HG02884 (cell line): ENCODE measurements around the gene CTBP1.

Experiments
- ATAC-seq: cut with Tn5 transposase; IDR thresholded peaks from one replicate; pipeline ENCODE4 v1.9.1; 2021; ENCODE audit warnings: mild to moderate bottlenecking, moderate library complexity; ENCODE audit not compliant: unreplicated experiment

CTBP1 gene

GRCh38 chr4:1225272-1226143 lies 23.4 kb downstream of the CTBP1 start:
- no peak for ATAC-seq

DNA sequence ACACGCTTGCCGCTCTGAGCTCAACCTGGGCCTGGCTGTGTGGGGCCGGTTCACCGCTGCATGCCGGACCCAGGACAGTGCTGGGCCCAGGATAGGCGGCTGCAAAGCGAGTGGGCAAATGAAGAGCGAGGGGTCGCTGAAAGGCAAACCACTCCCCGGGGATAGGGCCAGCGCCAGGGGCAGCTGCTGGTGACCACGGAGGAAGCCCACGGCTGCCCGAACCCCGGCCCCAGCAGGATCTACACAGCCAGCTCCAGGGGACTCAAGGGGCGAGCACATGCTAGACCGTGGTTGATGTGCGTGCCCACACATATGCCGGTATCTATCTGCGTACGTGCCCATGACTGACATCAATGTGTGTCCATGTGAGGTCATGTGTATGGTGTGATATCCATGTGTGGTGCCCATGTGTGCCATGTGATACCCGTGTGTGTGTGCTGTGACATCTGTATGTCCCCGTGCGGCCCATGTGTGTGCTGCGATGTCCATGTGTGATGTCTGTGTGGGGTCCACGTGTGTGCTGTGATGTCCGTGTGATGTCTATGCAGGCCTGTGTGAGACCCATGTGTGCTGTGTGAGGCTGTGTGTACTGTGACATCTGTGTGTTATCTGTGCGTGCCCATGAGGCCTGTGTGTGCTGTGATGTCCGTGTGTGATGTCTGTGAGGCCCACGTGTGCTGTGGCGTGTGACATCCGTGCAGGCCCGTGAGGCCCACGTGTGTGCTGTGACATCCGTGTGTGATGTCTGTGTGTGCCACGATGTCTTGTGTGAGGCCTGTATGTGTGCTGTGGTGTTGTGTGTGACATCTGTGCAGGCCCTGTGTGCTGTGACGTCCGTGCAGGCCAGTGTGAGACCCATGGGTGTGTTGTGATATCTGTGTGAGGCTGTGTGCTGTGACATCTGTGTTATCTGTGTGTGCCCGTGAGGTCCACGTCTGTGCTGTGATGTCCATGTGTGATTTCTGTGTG lies 24.8 kb downstream of the CTBP1 start:
- no peak for ATAC-seq

DNA sequence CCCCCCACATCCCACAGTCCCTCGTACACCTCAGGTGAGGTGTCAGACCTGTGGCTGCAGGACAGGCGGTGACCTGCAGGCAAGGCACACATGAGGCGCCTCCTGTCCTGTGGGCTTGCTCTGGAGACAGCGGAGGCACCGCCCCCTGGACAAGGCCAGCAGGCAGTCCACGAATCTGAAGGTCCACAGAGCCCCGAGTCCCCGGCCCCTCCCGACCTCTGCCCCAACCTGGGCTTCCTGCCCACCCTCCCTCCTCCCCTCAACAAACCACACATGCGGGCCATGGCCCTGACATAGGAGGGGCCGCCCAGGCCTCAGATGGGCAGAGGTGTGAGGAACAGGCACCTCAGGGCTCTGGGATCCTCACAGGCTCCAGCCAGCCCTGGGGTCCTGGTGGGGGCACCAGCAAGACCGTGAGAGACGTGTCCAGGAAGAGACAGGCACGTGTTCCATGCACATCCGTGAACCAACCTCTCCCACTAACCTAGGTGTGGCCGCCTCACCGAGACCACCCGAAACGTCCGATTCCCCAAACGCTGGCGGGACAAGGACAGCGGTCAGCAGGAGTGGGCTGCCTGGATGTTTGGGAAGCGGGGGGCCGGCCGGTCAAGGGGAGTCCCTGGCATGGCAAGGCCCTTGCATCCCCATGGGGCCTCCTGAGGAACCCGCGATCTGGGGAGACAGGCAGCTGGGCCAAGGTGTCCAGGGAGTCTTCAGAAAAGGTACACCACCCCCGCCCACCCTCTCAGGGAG lies 25.8 kb downstream of the CTBP1 start:
- no peak for ATAC-seq

DNA sequence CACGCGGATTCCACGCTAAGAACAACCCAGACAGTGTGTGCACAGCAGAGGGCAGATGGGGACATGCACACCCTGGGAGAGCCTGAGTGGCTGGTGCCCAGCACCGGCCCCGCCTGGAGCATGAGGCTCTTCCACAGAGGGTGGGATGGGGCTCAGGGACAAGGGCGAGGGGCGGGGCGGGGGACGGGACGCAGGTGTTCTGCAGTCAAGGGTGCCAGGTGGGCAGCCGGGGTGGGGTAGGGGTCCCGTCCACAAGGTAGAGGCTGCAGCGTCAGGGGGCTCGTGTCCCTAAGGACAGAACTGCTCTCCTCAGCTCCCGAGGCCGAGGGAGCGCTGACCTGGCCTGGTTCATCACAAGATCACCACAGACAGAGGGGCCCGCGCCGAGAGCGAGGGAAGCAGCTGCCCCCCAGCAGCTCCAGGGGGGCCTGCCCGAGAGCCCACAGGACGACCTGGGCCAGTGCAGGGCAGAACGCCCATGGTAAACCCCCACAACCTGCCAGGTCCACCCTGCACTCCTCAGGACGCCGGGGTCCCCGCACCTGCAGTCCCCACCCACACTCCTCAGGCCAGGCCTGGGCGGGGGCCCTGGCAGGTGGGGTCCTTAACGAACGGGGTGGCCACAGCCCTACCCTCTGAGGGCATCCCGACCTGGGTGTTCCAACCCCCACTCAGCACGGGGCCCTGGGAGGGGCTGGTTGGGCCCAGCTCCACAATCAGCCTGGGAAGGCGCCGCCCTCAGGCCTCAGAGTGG lies 26.7 kb downstream of the CTBP1 start:
- no peak for ATAC-seq

- no peak for ATAC-seq
These were observed 27.6 kb downstream of the CTBP1 start for GRCh38 chr4:1221155-1221870.

DNA sequence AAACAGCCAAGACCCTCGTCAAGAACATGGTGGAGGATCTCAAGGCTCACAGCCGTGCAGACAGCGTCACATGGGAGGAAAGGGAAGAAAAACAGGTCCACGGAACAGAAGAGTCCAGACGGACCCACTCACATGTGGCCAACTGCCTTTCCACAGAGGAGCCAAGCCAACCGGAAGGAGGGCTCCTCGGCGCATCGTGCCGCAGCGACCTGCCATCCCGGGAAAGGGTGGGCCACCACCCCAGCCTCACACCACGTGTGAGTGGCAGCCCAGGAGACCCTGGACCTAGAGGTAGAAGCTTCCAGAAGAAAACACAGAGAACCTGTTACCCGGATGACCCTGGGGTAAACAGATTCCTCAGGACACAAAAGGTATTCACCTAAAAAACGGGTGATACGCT lies 28.4 kb downstream of the CTBP1 start:
- ATAC-seq = no peak

DNA sequence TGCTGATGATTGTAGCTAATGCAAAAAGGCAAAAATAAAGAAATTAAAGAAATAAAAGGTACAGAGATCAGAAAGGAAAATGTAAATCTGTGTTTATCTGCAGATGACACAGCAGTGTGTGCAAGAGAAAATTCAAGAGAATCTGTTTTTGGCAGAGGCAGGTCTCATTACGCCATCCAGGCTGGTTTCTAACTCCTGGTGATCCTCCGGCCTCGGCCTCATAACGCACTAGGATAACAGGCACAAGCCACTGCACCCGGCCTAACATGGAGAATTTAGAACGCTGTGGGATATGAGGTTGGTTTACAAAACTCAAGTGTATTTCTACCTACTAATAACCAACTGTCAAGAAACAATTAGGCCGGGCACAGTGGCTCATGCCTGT lies 29.4 kb downstream of the CTBP1 start:
- no peak for ATAC-seq

- peak; percentile 68 for ATAC-seq
These were observed 30.0 kb downstream of the CTBP1 start for GRCh38 chr4:1218634-1219565.

DNA sequence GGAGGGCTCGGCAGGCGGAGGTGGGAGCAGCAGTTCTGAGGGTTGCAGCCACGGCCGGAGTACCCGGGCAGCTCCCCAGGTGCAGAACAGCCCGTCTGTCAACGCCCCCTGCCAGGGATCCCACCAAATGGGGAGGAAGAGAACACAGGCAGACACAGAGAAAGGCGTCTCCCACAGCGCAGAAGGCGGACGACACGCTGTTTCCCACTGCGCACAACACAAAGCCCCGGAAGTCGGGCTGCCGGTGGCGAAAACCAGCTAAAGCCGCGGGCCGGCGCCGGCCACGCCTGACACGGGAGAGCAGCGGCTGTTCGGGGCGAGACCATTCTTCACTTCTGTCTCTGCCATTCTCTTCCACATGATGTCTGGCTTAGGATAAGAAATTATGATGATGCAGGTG lies 31.6 kb downstream of the CTBP1 start:
- no peak for ATAC-seq

DNA sequence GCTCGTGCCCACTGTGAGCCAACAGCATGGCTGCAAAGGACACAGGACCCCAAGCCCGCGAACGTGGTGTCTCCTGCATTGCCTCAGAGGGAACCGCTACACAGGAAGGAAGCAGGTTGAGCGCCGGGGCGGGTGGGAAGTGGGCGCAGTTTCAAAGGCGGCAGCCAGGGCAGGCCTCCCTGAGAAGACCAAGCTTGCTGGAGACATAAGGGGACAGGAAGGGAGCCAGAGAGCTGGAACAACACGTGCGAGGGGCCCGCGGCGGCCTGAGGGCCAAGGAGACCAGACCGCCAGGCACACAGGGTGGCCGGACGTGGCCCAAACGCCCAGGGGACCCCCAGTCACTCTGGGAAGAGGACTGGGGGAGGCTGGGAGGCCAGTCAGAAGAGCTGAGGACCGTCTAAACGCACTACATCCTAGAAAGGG lies 32.0 kb downstream of the CTBP1 start:
- no peak for ATAC-seq

DNA sequence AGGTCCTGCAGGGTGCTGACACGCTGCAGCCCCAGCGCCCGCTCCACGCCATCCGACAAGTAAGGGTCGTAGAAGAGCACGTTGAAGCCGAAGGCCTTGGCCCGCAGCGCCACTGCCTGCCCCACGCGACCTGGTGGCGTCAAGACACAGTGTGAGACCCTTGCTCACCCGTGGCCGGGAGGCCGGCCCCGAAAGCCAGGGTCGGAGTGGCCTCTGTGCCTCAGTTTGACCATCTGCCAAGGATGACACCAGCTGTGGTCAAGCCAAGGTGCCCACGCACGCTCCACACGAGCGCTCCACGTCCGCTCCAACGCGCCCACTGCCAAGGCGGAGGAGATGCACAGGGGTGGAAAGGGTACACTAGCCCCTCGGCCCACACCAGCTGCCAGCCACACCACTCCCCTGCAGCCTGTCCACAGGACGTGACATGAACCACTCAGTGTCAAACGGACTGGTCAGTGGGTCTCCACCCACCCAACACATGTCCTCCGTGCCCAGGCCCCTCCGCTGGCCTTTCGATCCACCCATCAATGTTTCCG lies 32.8 kb downstream of the CTBP1 start:
- ATAC-seq = no peak

- peak; percentile 51 for ATAC-seq
These were observed 33.5 kb downstream of the CTBP1 start for GRCh38 chr4:1215141-1216075.

GRCh38 chr4:1214101-1215095 lies 34.5 kb downstream of the CTBP1 start:
- ATAC-seq = no peak

DNA sequence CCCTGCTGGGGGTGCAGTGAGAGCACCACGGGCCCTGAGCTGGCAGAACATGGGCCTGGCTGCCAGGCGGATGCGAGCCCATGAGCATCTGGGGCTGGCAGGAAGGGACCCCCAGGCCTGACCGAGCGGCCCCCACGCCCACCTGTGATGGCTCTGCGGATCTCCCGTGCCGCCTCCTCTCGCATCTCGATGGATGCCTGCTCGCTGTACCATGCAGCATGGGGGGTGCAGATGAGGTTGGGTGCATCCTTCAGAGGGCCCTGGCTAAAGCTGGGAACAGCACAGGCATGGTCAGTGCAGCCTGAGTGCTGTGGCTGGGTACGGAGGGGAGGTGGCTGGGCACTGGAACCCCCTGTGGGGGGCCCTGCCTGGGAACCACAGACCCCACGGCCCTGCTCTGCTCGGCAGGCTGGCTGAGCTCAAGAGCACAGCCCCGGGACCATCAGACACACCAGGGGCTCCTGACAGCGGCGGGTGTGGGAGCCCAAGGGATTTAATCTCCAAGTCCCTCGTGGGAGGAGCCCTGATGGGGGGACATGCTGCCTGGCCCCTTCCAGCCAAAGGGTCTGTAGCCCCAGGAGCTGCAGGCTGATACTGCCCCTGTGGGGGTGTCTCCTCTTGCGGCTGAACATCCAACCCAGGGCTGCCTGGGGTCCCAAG lies 35.5 kb downstream of the CTBP1 start:
- no peak for ATAC-seq

DNA sequence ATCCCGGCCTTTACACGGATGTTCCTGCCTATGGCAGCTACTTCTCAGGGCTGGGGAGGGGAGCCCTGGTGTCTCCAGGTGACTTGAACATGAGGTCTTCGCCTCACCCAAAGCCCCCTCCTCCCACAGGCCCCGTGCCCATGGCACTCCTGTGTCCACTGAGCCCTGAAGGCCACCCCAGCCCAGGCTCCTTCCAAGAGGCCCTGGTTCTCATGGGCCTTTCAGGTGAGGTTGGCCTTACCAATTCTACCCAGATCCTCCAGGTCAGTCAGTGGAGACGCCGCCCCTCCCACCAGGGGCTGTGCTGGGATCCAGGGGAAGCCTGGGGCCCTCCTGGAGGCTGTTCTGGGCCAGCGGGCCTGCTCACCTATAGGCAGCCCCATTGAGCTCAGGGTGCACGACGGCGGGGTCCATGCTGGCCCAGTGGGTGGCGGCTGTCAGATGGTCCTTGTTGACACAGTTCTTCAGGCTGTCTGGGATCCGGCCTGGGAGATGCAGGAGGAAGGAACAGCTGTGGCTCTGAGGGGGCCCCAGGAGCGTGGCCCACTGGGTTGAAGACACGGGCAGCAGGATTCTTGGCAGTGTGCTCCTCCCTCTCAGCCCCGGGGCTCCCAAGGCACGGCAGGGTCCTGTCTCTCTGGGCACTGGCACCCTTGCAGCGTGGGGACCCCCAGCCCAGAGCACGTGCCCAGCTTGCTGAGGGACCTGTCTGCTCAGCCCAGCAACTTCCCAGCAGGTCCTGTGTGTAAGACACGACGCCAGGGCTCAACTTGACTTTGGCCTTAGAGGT lies 36.2 kb downstream of the CTBP1 start:
- no peak for ATAC-seq
